Heart right ventricle (tissue), 16 donors: ENCODE measurements around the gene FBXO21. TPM values are rescaled to one million over a fixed set of nuclear protein-coding genes. Genes with fewer than 3 reads are reported as not detected.
"Not testable (repeated sequence)": the region's sequence is repeated elsewhere in the genome, so short reads cannot be mapped to it uniquely, and the experiment has no call there.

Experiments
- ATAC-seq, 8 donors: fragments of 200-7000 bp; cut with Tn5 transposase; one replicate each; pipeline ENCODE4 v1.9.1; 2020; ENCODE audit warnings: mild to moderate bottlenecking in 8 of 8, moderate library complexity in 8 of 8, moderate number of reproducible peaks in 1 of 8
- DNase-seq, 2 donors: peaks; one replicate each; pipeline ENCODE4 v3.0.0-alpha.2; 2020
- H3K27ac ChIP-seq, 10 donors: fragments of 200-600 bp; sonication (generic) in 2 of 10; one replicate each; pipeline versions ENCODE4 v1.5.0 to v1.8.0; 2020 to 2022; ENCODE audit warnings: mild to moderate bottlenecking in 3 of 10
- H3K27me3 ChIP-seq, 7 donors: fragments of 200-600 bp; one replicate each; pipeline ENCODE4 v1.8.0; 2021 to 2022; ENCODE audit warnings: mild to moderate bottlenecking in 2 of 7
- H3K36me3 ChIP-seq, 9 donors: fragments of 200-600 bp; sonication (generic) in 1 of 9; one replicate each; pipeline versions ENCODE4 v1.5.0 to v1.8.0; 2020 to 2022; ENCODE audit warnings: mild to moderate bottlenecking in 2 of 9
- H3K4me1 ChIP-seq, 9 donors: fragments of 200-600 bp; sonication (generic) in 1 of 9; one replicate each; pipeline versions ENCODE4 v1.5.0 to v1.8.0; 2020 to 2022; ENCODE audit warnings: mild to moderate bottlenecking in 4 of 9
- H3K4me3 ChIP-seq, 10 donors: fragments of 200-600 bp; sonication (generic) in 2 of 10; one replicate each; pipeline versions ENCODE4 v1.5.0 to v1.8.0; 2020 to 2022; ENCODE audit warnings: mild to moderate bottlenecking in 7 of 10, moderate library complexity in 2 of 10
- H3K9me3 ChIP-seq, 11 donors: fragments of 200-600 bp in 10 of 11; sonication (generic) in 2 of 11; one replicate each; pipeline versions ENCODE4 v1.5.0 to v1.8.0; 2013 to 2022; ENCODE audit warnings: mild to moderate bottlenecking in 2 of 11, control low read depth in 1 of 11, moderate library complexity in 1 of 11
- CTCF ChIP-seq, 9 donors: fragments of 200-600 bp; sonication (generic) in 2 of 9; IDR thresholded peaks; one replicate each; pipeline versions ENCODE4 v1.5.0 to v1.8.0; 2021 to 2022; ENCODE audit warnings: antibody characterized with exemption in 9 of 9, mild to moderate bottlenecking in 5 of 9, moderate library complexity in 1 of 9
- WGBS, 2 donors: extraction: QIAGEN DNeasy Blood & Tissue Kit; methylation state at CpG; one replicate each; pipeline ENCODE4 v1.1.7; 2013; ENCODE audit warnings: inconsistent platforms in 1 of 2; 5-methylcytosine and 5-hydroxymethylcytosine counted together
- intact Hi-C, 10 donors: fragments of 100-400 bp; cut with DNase I; formaldehyde crosslinking; loops; one replicate each; pipeline versions ENCODE4 v1.11.1 to v1.14.2; 2022
- polyA plus RNA-seq, 2 donors: library from polyadenylated mRNA; stranded (reverse); fragments of 200-250 nt; gene quantifications; one replicate each; pipeline ENCODE4 v1.2.3, GENCODE V29; 2013
- total RNA-seq, 10 donors: library from RNA; stranded (reverse); fragmentation: NEBNext Ultra II Directional in 3 of 10; extraction: Animal tissue kit (Norgen Biotek cat#: 25700) in 3 of 10; gene quantifications; one replicate each; pipeline versions ENCODE4 v1.2.1 to v1.2.4, GENCODE V29; 2021 to 2023
- donor health status: Arrhythmogenic right ventricular cardiomyopathy.
- donor health status: ischemic (EF 13 %, LVEDD 7.1; RV severe dilation, severe dysfunction).
- donor health status: healthy with polysubstance abuse.
- donor health status: DM: no; HTN: yes; CAD: no.
- donor health status: DM: no; HTN: no; CAD: no.
- donor health status: ischemic (EF 25% LVEDD 6.9; RV normal size, moderate dysfunction).
- donor health status: ischemic (EF 25% LVEDD 5.7; RV mildly dilated, moderate dysfunction).
- donor health status: healthy.
- donor health status: DM: yes; HTN: yes; CAD: no.
- donor health status: Ischemic cardiomyopathy.
- donor health status: ischemic (EF 35%, LVEDD 5.7; RV mildly dilated, moderate dysfunction).
- donor health status: nonischemic (EF 11% LVEDD 7.7; RV severe dilation, severe dysfunction).
- donor health status: DM: yes; HTN: yes; CAD: no.
- donor health status: PGD.
- donor health status: ischemic (EF 29% LVEDD 5.4; RV normal size, mild dysfunction).
- donor health status: nonischemic (EF 23%, LVEDD 6.1; RV moderate dilation, normal function).

Gene FBXO21
- total and polyA plus RNA-seq, 12 donors, result 10.2 to 75.1 (median 47.6) TPM

GRCh38 chr12:117225179-117225578 lies 34.9 kb upstream of the FBXO21 start:
- no peak for TF ChIP-seq CTCF (IDR thresholded peaks at IDR 0.05)
- Histone ChIP-seq H3K36me3 (no peaks in the 10 kb centered on the region), H3K27me3 (peaks cover 0 to 54% (median 21%) of the 10 kb centered on the region in 7 donors)

GRCh38 chr12:117220947-117221346 lies 30.7 kb upstream of the FBXO21 start:
- DNase-seq, H3K4me1 ChIP-seq, H3K4me3 ChIP-seq, ATAC-seq, H3K27ac ChIP-seq, H3K9me3 ChIP-seq, H3K36me3 ChIP-seq: not testable (repeated sequence)
- peaks cover 0 to 56% (median 37%) of the 10 kb centered on the region in 7 donors for H3K27me3 ChIP-seq
- WGBS, 2 donors, result 77 to 87% methylated on average over 5 of the region's 5 CpGs
- intact Hi-C loops, result loop anchor here in 1 of 10 donors (5.0 kb wide), 1 partner anchor 626 kb away; no protein-coding TSS in a partner anchor

More at GRCh38 chr12:117225179-117225578, 34.9 kb upstream of the FBXO21 start:
- WGBS, 2 donors, result 80 to 91% methylated on average over 6 of the region's 6 CpGs
- DNase-seq (no peak), ATAC-seq (no peak)
- Histone ChIP-seq H3K4me3 (no peak overlapping the region), H3K9me3 (no peaks in the 10 kb centered on the region), H3K27ac (no peak overlapping the region), H3K4me1 (no peaks in the 10 kb centered on the region)
- intact Hi-C loops, result no loop called here

- intact Hi-C loops, result loop anchor here in 2 of 10 donors (5.0 to 10.0 kb wide), 2 partner anchors 377 to 634 kb away; no protein-coding TSS in a partner anchor
Measured at GRCh38 chr12:117218149-117218548, 27.9 kb upstream of the FBXO21 start.

GRCh38 chr12:117216686-117217085 lies 26.4 kb upstream of the FBXO21 start:
- H3K4me1 ChIP-seq, result no peaks in the 10 kb centered on the region
- H3K9me3 ChIP-seq, result no peaks in the 10 kb centered on the region
- H3K27ac ChIP-seq, result no peak overlapping the region
- no peak overlapping the region for H3K4me3 ChIP-seq
- intact Hi-C loops, result loop anchor here in 2 of 10 donors (5.0 to 10.0 kb wide), 2 partner anchors 378 to 636 kb away; no protein-coding TSS in a partner anchor
- peaks cover 0 to 66% (median 42%) of the 10 kb centered on the region in 7 donors for H3K27me3 ChIP-seq
- no peaks in the 10 kb centered on the region for H3K36me3 ChIP-seq
- ATAC-seq, result no peak
- no peak for TF ChIP-seq CTCF (IDR thresholded peaks at IDR 0.05)
- WGBS, 2 donors, result 77 to 78% methylated on average over 5 of the region's 5 CpGs
- no peak for DNase-seq

More at GRCh38 chr12:117218149-117218548, 27.9 kb upstream of the FBXO21 start:
- DNase-seq (no peak), ATAC-seq (no peak)
- no peaks in the 10 kb centered on the region for H3K4me1 ChIP-seq
- peaks cover 0 to 58% (median 37%) of the 10 kb centered on the region in 7 donors for H3K27me3 ChIP-seq
- TF ChIP-seq CTCF (IDR thresholded peaks at IDR 0.05), result no peak
- no peak overlapping the region for H3K4me3 ChIP-seq
- no peaks in the 10 kb centered on the region for H3K9me3 ChIP-seq
- H3K36me3 ChIP-seq, result no peaks in the 10 kb centered on the region
- 66 to 70% methylated on average over 7 of the region's 7 CpGs for WGBS, 2 donors
- H3K27ac ChIP-seq, result no peak overlapping the region

GRCh38 chr12:117214797-117215196 lies 24.5 kb upstream of the FBXO21 start:
- no peaks in the 10 kb centered on the region for H3K4me1 ChIP-seq
- ATAC-seq (no peak), DNase-seq (no peak)
- H3K36me3 ChIP-seq, result no peaks in the 10 kb centered on the region
- no peak overlapping the region for H3K4me3 ChIP-seq
- no peaks in the 10 kb centered on the region for H3K9me3 ChIP-seq
- H3K27ac ChIP-seq, result no peak overlapping the region
- no peak for TF ChIP-seq CTCF (IDR thresholded peaks at IDR 0.05)
- WGBS, 2 donors, result 66 to 69% methylated on average over 10 of the region's 10 CpGs
- H3K27me3 ChIP-seq, result peaks cover 0 to 69% (median 28%) of the 10 kb centered on the region in 7 donors
- intact Hi-C loops, result loop anchor here in 7 of 10 donors (5.0 to 10.0 kb wide), 6 partner anchors 153 to 638 kb away; no protein-coding TSS in a partner anchor
